ENCODE measurements around the gene TSC2.
"Not testable (repeated sequence)": the region's sequence is repeated elsewhere in the genome, so short reads cannot be mapped to it uniquely, and the experiment has no call there.

Gene TSC2

GRCh38 chr16:2009791-2010510 is 37.8 kb upstream of the TSC2 start, which contains the start of gene ZNF598:
Gene ZNF598 (minus strand): TSS chr16:2009821.
- peak; percentile 80 for DNase-seq

GRCh38 chr16:2011726-2012125 is 36.1 kb upstream of the TSC2 start:
- not testable (repeated sequence) for DNase-seq

- no peak for DNase-seq
Observed at GRCh38 chr16:2013527-2013926, 34.3 kb upstream of the TSC2 start.

- DNase-seq, result peak in 1 of 2 donors; percentile 49
Observed at GRCh38 chr16:2015117-2015946, 32.5 kb upstream of the TSC2 start.

DNA sequence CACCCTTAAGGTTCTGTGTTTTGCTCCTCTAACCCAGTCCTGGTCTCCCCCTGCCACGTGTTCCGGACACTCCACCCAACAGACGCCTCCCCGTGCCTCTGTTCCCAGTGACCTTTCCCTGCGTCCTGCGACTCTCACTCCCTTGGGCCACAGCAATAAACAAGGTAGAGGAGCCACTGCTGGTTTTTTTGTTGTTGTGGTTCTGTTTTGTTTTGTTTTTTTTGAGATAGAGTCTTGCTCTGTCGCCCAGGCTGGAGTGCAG is 31.9 kb upstream of the TSC2 start:
- no peak for DNase-seq

- DNase-seq, result no peak
Observed at GRCh38 chr16:2016407-2016922, 31.3 kb upstream of the TSC2 start.

GRCh38 chr16:2019518-2019920 is 28.3 kb upstream of the TSC2 start, which contains the start of gene NPW:
Gene NPW (plus strand): TSS chr16:2019785.
- DNase-seq, result no peak

DNA sequence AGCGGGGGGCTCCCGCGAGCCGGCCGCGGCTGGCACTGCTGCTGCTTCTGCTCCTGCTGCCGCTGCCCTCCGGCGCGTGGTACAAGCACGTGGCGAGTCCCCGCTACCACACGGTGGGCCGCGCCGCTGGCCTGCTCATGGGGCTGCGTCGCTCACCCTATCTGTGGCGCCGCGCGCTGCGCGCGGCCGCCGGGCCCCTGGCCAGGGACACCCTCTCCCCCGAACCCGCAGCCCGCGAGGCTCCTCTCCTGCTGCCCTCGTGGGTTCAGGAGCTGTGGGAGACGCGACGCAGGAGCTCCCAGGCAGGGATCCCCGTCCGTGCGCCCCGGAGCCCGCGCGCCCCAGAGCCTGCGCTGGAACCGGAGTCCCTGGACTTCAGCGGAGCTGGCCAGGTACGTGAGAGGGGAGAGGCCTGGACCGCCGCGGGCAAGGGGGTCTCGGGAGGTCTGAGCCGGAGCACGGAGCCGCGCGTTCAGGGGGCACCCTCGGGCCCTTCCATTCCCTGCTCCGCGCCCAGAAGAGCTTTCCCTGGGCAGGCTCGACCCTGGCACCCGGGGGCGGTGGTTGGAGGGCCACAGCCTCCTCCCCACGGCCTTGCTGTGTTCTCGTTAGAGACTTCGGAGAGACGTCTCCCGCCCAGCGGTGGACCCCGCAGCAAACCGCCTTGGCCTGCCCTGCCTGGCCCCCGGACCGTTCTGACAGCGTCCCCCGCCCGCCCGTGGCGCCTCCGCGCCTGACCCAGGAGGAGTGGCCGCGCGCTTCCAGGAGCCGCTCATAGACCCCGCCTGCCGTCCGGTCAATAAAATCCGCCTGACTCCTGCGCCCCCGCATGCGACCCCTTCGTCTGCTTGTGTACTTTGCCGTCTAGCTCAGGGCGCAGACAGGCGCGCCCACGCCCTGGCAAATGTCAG is 27.6 kb upstream of the TSC2 start:
- DNase-seq, result no peak

GRCh38 chr16:2022723-2023091 is 25.1 kb upstream of the TSC2 start:
- DNase-seq, result no peak

- DNase-seq, result peak; percentile 93 to 95
Observed at GRCh38 chr16:2023092-2024031, 24.4 kb upstream of the TSC2 start.

GRCh38 chr16:2024032-2024420 is 23.8 kb upstream of the TSC2 start:
- DNase-seq, result no peak

DNA sequence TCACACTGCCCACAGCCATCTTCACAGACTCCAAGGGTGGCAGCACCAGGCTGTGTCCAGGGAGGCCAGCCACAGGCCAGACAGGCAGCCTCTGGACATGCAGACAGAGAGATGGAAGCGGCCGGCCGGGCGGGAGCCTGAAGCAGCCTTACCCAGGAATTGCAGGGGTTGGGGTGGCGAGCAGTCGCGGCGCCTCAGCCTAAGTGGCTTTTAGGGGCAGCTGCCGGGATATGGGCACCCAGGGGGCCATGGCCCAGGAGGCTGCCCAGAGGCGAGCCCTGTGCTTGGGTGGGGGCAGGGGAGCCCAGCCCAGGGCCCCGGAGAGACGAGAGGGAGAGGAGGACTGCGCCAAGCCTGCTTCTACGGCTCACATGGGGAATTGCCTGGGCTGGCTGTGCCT is 22.5 kb upstream of the TSC2 start:
- DNase-seq, result no peak

DNA sequence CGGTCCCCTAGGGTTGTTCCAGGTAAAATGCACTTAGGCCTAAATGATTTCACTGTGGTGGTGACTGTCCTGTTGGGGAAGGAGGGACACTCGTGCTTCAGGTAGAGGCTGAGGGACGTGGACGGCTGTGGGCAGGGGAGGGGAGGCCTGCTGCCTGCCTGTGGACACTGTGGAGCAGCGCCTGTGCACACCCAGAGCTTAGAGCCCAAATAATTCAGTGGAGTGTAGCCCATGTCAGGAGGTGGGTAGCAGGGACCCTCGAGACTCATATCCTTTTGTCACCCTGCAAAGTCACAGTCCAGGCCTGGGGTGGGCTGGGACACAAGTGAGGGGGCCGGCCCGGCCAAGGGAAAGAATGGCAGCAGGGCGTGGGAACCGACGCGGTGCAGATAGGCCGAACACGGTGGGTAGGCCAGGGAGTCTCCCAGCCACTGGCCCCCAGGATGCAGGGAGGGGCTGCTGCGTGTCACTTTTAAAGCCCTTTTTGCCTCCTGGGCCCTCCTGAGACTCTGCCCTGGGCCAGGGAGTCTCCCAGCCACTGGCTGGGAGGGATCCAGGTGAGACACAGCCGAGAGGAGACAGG is 21.8 kb upstream of the TSC2 start:
- DNase-seq, result no peak

DNA sequence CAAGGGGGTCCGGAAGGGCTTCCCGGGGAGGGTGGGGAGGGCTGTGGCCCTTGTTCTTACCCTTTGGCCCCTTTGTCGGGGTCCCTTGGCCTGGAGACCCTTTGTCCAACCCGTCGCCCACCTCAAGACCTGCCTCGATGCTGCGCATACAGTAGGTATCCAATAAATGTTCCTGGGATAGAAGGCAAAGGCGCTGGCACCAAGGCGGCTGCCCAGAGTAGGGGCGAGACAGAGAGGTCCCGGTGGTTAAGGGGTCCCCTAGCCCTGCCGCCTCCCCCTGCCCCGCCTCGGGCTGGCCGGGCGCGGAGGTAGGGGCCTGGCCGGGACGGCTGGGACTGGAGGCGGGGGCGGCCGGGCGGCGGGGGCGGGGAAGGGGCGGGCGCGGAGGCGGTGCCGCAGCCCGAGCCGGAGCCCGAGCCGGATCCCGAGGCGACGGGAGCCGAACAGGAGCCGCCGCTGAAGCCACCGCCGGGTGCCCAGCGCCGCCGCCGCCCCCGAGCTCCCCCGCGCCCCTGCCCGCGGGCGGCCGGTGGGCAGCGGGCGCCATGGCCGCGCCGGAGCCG is 21.2 kb upstream of the TSC2 start, which contains the start of gene NHERF2:
Gene NHERF2 (plus strand): TSS at position 442 of the 563 bp plus-strand sequence. CDS start 104 bp downstream, at position 546.
- peak in 1 of 2 donors; percentile 27 for DNase-seq

DNA sequence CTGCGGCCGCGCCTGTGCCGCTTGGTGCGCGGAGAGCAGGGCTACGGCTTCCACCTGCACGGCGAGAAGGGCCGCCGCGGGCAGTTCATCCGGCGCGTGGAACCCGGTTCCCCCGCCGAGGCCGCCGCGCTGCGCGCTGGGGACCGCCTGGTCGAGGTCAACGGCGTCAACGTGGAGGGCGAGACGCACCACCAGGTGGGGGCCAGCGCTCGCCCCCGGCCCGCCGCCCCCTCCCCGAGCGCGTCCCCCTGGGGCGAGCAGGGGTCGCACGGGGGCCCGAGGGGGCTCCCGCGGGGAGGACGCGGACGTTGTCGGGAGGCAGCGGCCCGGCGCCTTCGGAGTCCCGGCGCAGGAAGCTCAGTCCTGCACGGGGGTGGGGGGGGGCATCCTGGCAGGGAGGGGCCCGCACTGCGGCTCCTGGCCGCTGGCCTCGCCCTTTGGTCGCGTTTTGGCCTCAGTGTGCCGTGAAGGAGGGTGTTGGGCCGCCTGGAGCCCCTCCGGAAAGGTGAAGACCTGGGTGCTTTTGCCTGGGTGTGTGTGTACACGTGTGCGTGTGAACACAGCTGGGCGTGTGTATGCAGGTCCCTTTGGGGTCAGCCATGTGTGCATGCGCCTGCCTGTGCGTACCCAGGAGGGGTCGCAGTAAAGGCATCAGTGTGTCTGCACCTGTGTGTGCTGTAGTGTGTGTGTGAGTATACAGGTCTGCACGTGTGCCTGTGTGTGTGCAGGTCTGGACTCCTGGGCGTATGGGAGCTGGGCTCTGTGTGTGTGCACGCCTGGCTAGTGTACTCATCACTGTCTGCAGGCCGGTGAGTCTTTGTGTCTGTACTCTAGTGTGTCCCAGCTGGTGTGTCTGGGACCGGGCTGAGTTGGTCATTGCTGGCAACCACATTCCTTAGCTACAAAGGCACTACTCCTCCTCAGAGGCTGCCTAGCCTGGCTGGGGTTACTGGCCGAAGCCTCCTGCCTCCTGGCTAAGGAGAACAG is 20.5 kb upstream of the TSC2 start:
- peak in 1 of 2 donors; percentile 17 for DNase-seq

- DNase-seq, result no peak
Observed at GRCh38 chr16:2028146-2028545, 19.6 kb upstream of the TSC2 start.

DNA sequence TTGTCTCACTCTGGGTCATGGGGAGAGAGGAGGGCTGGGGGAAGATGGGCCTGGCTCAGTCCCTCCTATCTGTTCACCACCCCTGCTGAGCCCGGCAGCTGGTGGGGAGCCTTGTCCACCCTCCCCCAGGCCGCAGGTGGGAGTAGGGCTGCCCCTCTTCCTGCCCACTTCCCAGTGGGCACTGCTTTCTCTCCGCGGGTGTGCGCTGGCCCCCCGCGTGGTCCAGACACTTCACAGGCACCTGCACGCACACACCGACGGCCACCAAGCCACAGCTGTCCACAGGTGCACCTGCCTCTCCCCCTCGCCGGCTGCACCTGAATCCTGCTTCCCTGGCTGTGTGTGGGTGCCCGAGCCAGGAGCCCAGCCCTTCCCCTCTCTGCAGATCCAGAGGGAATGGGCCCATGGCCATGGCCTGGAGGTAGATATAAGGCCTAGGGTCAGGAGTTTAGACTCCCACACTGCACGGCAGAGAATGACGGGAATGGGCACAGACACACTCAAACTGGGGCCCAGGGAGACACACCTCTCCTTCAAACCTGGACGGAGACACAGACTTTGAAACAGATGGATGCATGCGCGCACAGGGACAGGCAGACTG is 19.1 kb upstream of the TSC2 start:
- DNase-seq, result no peak

- DNase-seq, result no peak
Observed at GRCh38 chr16:2029350-2029749, 18.4 kb upstream of the TSC2 start.

DNA sequence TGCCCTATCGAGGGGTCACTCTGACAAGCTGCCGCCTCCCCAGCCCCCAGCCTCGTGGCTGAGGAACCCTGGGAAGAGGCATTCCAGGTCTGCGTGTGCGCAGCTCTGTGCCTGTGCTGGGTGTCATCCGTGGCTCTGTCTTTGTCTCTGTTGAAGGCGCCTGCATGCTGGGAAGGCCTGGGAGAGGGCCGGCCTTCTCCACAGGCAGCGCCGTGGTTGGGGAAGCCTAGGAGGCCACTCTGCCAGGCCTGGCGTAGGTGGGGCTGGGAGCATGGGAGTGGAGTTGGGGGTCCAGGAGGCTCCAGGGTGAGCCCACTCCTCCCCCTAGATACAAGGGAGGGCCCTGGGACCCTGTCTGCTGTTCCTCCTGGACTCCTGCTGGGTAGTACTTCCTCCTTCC is 17.7 kb upstream of the TSC2 start:
- no peak for DNase-seq
